Activated CD8-positive, alpha-beta memory T cell treated with anti-CD3 and anti-CD28 coated beads, Interleukin-2, amount 10 ng/mL, durations not matched to agents 7 days and 5 days (primary cell): ENCODE results near the gene DZIP1. TPM values are rescaled to one million over a fixed set of nuclear protein-coding genes. Genes with fewer than 3 reads are reported as not detected.
"Not testable (repeated sequence)": the region's sequence is repeated elsewhere in the genome, so short reads cannot be mapped to it uniquely, and the experiment has no call there.

Experiments used
- ATAC-seq: fragments of 150-1000 bp; cut with Tn5 transposase; one replicate; pipeline ENCODE4 v1.10.0; 2021; ENCODE audit warnings: moderate library complexity
- CTCF ChIA-PET: fragments of 350-600 bp; sonication (Branson Sonifier 250); formaldehyde crosslinking; loops from one replicate; lab custom pipeline; 2021; ENCODE audit warnings: antibody characterized with exemption; lab: Charles Lee
- DNase-seq: peaks from one replicate; pipeline ENCODE4 v3.0.0-alpha.2; 2020
- H3K27ac Mint-ChIP-seq: one replicate; pipeline ENCODE4 v1.8.0; 2021; ENCODE audit warnings: mild to moderate bottlenecking, mixed read lengths
- H3K27me3 Mint-ChIP-seq: one replicate; pipeline ENCODE4 v1.8.0; 2021; ENCODE audit warnings: mixed read lengths
- H3K36me3 Mint-ChIP-seq: one replicate; pipeline ENCODE4 v1.8.0; 2021; ENCODE audit warnings: mild to moderate bottlenecking, mixed read lengths
- H3K4me1 Mint-ChIP-seq: one replicate; pipeline ENCODE4 v1.8.0; 2021; ENCODE audit warnings: mixed read lengths
- H3K4me3 Mint-ChIP-seq: one replicate; pipeline ENCODE4 v1.8.0; 2021; ENCODE audit warnings: mild to moderate bottlenecking, moderate library complexity, mixed read lengths
- H3K9me3 Mint-ChIP-seq: one replicate; pipeline ENCODE4 v1.8.0; 2022; ENCODE audit warnings: low read depth, mixed read lengths
- total RNA-seq, 2 experiments: library from RNA; stranded (reverse); gene quantifications; one replicate each; pipeline ENCODE4 v1.2.3, GENCODE V29; 2021

Gene DZIP1, protein sequence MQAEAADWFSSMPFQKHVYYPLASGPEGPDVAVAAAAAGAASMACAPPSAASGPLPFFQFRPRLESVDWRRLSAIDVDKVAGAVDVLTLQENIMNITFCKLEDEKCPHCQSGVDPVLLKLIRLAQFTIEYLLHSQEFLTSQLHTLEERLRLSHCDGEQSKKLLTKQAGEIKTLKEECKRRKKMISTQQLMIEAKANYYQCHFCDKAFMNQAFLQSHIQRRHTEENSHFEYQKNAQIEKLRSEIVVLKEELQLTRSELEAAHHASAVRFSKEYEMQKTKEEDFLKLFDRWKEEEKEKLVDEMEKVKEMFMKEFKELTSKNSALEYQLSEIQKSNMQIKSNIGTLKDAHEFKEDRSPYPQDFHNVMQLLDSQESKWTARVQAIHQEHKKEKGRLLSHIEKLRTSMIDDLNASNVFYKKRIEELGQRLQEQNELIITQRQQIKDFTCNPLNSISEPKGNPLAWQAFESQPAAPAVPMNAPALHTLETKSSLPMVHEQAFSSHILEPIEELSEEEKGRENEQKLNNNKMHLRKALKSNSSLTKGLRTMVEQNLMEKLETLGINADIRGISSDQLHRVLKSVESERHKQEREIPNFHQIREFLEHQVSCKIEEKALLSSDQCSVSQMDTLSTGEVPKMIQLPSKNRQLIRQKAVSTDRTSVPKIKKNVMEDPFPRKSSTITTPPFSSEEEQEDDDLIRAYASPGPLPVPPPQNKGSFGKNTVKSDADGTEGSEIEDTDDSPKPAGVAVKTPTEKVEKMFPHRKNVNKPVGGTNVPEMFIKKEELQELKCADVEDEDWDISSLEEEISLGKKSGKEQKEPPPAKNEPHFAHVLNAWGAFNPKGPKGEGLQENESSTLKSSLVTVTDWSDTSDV
- 1 to 10 TPM in 1 of 2 experiments, under 1 TPM in 1; 0.26 to 1.3 TPM for total RNA-seq

DNA sequence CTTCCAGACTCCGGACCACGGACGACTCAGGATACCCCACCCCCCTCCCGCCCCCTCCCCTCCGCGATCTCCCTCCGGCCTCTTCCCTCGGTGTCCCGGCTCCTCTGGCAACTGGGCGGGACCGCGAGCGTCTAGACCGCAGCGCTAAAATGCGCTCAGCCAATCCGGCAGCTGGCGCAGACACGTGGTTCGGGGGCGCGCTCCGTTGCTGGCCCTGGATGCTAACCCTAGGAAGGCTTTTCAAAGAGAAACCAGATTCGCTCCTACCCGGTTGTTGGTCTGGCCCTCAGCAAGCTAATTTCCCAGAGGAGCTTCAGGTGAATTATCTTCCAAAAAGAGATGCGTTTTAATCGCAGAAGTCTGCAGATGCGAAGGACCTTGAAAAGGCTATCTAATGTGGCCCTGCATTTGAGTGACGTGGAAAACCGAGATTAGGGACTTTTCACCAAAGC lies at the start of gene DZIP1:
Gene DZIP1, minus strand, starts transcription at position 106 of the 452 bp plus-strand sequence. CDS start 2,677 bp downstream, outside the sequence.
- H3K9me3 Mint-ChIP-seq = no peaks in the 10 kb centered on the region
- H3K27me3 Mint-ChIP-seq = peaks cover 58% of the 10 kb centered on the region
- CTCF ChIA-PET = interaction anchor here (1.5 kb wide), 1 partner anchor 20 kb away, joined by 3 read pairs; no protein-coding TSS in a partner anchor
- H3K36me3 Mint-ChIP-seq = no peaks in the 10 kb centered on the region
- peak; percentile 55 for DNase-seq
- peaks cover 12% of the 10 kb centered on the region for H3K4me1 Mint-ChIP-seq
- H3K4me3 Mint-ChIP-seq = peak within 1 kb of the TSS; percentile 61
- no peak within 1 kb of the TSS for H3K27ac Mint-ChIP-seq
- peak; percentile 88 for ATAC-seq

DNA sequence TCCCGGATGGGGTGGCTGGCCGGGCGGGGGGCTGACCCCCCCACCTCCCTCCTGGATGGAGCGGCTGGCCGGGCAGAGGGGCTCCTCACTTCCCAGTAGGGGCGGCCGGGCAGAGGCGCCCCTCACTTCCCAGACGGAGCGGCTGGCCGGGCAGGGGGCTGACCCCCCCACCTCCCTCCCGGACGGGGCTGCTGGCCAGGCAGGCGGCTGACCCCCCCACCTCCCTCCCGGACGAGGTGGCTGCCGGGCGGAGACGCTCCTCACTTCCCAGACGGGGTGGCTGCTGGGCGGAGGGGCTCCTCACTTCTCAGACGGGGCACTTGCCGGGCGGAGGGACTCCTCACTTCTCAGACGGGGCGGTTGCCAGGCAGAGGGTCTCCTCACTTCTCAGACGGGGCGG lies 46.5 kb upstream of the DZIP1 start:
- H3K9me3 Mint-ChIP-seq, CTCF ChIA-PET, H3K4me3 Mint-ChIP-seq, H3K27ac Mint-ChIP-seq, ATAC-seq, H3K27me3 Mint-ChIP-seq, DNase-seq: not testable (repeated sequence)
- peaks cover 17% of the 10 kb centered on the region for H3K4me1 Mint-ChIP-seq
- H3K36me3 Mint-ChIP-seq = peaks cover 25% of the 10 kb centered on the region

DNA sequence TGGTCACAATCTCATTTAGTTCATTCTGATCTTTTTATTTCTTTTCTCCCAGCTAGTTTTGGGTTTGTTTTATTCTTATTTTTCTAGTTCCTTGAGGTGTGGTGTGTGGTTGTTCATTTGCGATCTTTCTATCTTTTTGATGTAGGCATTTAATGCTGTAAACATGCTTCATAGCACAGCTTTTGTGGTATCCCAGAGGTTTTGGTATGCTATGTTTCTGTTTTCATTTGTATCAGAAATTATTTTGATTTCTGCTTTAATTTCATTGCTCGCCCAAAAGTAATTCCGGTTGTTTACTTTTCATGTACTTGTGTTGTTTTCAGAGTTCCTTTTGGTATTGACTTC lies 45.0 kb upstream of the DZIP1 start:
- ATAC-seq = no peak
- no peak for DNase-seq
- peaks cover 17% of the 10 kb centered on the region for H3K4me1 Mint-ChIP-seq
- H3K9me3 Mint-ChIP-seq = peaks cover 6% of the 10 kb centered on the region
- peak overlapping the region; percentile 60 for H3K27ac Mint-ChIP-seq
- CTCF ChIA-PET = no interaction called here
- peaks cover 31% of the 10 kb centered on the region for H3K36me3 Mint-ChIP-seq
- no peak overlapping the region for H3K4me3 Mint-ChIP-seq
- no peaks in the 10 kb centered on the region for H3K27me3 Mint-ChIP-seq

DNA sequence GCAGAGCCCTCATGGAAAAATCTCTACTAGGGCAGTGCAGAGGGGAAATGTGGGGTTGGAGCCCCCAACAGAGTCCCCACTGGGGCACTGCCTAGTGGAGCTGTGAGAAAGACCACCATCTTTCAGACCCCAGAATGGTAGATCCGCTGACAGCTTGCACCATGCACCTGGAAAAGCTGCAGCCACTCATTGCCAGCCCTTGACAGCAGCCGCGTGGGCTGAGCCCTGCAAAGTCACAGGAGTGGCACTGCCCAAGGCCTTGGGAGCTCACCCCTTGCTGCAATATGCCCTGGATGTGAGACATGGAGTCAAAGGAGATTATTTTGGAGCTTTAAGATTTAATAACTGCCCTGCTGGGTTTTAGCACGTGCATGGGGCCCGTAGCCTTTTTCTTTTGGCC lies 40.5 kb upstream of the DZIP1 start:
- peaks cover 40% of the 10 kb centered on the region for H3K36me3 Mint-ChIP-seq
- ATAC-seq, H3K27ac Mint-ChIP-seq, H3K27me3 Mint-ChIP-seq, DNase-seq, H3K9me3 Mint-ChIP-seq, H3K4me3 Mint-ChIP-seq, CTCF ChIA-PET: not testable (repeated sequence)
- peaks cover 22% of the 10 kb centered on the region for H3K4me1 Mint-ChIP-seq

DNA sequence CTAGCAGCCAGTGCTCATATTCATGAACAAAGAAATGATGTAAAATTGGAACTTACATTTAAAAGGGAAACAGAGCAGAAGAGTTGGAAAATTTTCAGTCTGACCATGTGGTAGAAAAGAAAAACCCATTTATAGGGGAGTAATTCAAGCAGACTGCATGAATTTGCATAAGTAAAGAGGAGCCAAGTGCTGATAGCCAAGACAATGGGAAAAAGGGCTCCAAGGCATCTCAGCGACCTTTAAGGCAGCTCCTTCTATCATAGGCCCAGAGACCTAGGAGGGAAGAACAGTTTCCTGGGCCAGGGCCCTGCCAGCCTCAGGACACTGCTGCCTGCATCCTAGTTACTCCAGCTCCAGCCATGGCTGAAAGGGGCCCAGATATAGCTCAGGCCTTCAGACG lies 39.9 kb upstream of the DZIP1 start:
- Mint-ChIP-seq H3K4me3 (no peak overlapping the region), H3K9me3 (peaks cover 6% of the 10 kb centered on the region), H3K4me1 (peaks cover 22% of the 10 kb centered on the region), H3K27ac (no peak overlapping the region), H3K36me3 (peaks cover 41% of the 10 kb centered on the region), H3K27me3 (no peaks in the 10 kb centered on the region)
- DNase-seq = no peak
- no peak for ATAC-seq
- CTCF ChIA-PET = interaction anchor here (0.6 kb wide), 1 partner anchor 152 kb away, joined by 3 read pairs; no protein-coding TSS in a partner anchor

DNA sequence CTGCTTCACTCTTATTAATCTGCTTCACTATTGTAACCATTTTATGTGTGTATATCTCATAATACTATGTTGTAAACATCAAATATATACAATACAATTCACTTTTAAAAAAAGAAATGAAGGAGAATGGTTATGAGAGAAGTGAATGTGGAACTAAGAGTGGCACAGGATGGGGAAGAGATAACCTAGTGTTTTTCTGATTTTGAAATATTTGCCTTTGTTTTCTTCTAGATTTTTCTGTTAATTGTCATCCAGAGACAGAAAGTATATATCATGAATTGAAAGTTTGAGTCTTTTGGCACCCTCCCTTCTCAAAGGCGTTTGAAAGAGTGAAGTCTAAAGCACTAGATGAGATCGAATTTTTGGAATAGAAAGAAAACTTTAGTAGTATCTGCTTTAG lies 35.2 kb upstream of the DZIP1 start:
- Mint-ChIP-seq H3K27me3 (no peaks in the 10 kb centered on the region), H3K27ac (no peak overlapping the region), H3K9me3 (no peaks in the 10 kb centered on the region), H3K4me1 (peaks cover 36% of the 10 kb centered on the region), H3K4me3 (no peak overlapping the region), H3K36me3 (peaks cover 17% of the 10 kb centered on the region)
- ATAC-seq (no peak), DNase-seq (no peak)
- CTCF ChIA-PET = interaction anchor here (1.0 kb wide), 1 partner anchor 28 kb away, joined by 3 read pairs; no protein-coding TSS in a partner anchor

DNA sequence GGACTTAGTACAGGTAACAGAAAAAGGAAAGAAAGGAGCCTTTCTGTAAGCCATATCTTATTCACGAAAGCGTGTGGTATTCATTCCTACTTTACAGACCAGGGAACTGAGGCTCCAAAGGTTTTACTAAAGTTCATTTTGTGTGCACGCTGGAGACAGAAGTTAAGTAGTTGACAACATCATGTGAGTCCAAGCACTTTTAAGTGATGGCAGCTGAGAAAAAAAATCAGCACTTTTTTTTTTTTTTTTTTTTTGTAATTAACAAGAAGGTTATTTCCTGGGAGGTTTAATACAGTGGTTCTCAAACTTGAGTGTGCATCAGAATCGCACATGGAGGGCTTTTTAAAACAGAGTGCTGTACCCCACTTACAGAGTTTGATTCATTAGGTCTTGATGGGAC lies 34.5 kb upstream of the DZIP1 start:
- no peak for DNase-seq
- no peaks in the 10 kb centered on the region for H3K27me3 Mint-ChIP-seq
- H3K36me3 Mint-ChIP-seq = peaks cover 14% of the 10 kb centered on the region
- CTCF ChIA-PET = no interaction called here
- no peak for ATAC-seq
- peak overlapping the region; percentile 95 for H3K4me3 Mint-ChIP-seq
- H3K9me3 Mint-ChIP-seq = no peaks in the 10 kb centered on the region
- H3K4me1 Mint-ChIP-seq = peaks cover 37% of the 10 kb centered on the region
- peak overlapping the region; percentile 46 for H3K27ac Mint-ChIP-seq

DNA sequence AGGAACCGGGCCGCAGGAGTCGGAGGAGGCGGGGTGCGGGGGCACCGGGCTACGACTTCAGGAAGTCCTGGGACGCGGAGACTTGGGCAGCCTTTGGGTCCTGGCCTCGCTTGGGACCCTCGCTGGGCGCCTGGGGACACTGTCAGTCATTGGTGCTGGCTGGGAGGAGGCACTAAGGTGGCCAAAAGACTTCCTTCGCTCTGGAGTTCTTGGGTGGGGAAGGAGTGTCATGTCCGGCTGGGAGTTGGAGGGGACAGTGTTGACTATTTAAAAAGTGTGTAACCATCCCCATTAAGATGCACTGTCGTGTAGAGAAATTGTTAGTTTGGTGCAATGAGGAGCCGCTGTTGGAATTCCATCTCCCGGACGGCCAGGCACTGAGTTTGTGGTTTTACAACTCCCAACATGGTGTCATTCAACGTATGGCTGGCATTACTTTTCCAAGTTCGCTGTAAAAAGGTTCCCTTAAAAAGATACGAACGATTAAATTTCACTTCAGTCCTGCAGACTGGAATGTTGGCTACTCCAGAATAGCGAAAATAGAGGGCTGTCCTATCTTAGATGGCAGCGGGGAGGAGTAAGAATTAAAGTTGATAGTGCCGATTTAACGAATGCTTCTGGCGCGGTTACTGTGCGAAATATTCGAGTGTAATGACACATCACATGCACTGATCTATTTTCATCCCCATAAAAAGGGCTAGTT lies 33.2 kb upstream of the DZIP1 start:
- DNase-seq = no peak
- Mint-ChIP-seq H3K27me3 (no peaks in the 10 kb centered on the region), H3K9me3 (no peaks in the 10 kb centered on the region), H3K4me1 (peaks cover 38% of the 10 kb centered on the region), H3K4me3 (peak overlapping the region; percentile 95), H3K27ac (peak overlapping the region; percentile 81), H3K36me3 (peaks cover 15% of the 10 kb centered on the region)
- ATAC-seq = no peak
- CTCF ChIA-PET = interaction anchor here (1.6 kb wide), 1 partner anchor 17 kb away, joined by 5 read pairs; no protein-coding TSS in a partner anchor

DNA sequence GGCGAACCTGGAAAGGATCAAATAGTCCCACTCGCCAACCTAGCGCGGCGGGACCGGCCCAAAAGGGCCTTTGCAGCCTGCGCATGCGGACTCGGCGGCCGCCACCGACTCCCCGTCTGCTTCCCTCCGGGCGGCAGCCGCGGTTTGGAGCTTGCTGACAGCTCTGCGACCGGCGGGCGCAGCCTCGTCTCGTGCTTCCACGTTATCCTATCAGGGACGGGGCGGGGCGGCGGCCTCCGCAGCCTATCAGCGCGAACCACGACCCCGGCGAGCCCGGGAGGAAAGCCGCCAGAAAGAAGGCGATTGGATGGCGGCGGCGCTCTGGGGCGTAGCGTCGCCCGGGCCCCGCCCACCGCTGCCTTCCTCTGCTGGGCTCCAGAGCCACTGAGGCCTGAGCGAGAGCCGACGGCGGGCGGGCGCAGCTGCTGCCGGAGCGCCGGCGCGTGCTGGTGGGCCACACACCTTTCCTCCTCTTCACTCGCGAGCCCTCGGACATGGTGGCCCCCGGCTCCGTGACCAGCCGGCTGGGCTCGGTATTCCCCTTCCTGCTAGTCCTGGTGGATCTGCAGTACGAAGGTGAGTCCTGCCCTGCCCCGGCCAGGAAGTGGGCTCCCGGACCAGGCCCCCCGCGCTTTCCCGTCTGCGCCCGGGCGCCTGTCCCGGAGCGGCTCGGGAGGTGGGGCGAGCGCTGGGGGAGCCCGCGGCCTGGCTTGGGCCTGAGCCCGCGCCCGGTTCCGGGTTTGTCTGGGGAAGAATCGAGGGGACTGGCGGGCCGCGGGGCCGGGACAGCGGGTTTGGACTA lies 32.5 kb upstream of the DZIP1 start, which contains the start of gene DNAJC3:
Gene DNAJC3, plus strand, starts transcription at position 378 of the 802 bp plus-strand sequence. Its CDS starts 117 bp downstream, at position 495.
- peaks cover 13% of the 10 kb centered on the region for H3K36me3 Mint-ChIP-seq
- H3K27ac Mint-ChIP-seq = peak within 1 kb of the TSS; percentile 92
- peak; percentile 97 for ATAC-seq
- H3K4me3 Mint-ChIP-seq = peak within 1 kb of the TSS; percentile 95
- CTCF ChIA-PET = interaction anchor here (1.6 kb wide), 1 partner anchor 16 kb away, joined by 5 read pairs; no protein-coding TSS in a partner anchor
- H3K4me1 Mint-ChIP-seq = peaks cover 38% of the 10 kb centered on the region
- H3K9me3 Mint-ChIP-seq = peaks cover 1% of the 10 kb centered on the region
- no peaks in the 10 kb centered on the region for H3K27me3 Mint-ChIP-seq
- peak; percentile 98 for DNase-seq

DNA sequence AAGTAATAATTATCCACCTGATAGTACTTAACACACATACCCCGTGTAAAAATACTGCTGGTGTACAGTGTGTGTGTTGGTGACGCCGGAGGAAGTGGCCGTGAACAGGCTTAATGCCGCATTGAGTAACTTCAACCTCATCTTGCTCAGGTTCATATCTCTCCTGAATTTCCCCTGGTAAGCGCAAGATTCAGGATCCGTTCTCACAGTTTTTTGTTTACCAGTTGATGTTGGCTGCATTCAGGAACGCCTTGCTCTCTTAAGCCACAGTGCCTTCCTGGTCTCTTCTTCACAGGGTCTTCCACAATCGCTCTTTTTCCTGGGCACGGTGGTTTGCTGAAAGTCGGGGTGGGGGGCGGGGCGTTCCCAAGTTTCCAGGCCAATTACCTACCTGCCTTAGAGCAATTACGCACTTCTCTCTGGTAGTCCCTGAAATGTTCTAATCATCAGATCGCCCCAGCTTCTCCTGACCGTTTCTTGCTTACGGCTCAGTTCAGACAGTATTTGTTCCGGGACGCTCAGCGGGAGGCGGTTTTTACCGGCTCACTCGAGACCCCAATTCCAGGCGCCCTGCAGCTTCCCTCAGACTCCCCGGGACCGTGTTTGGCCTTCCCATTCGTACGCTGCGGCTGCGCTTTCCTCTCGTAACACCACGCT lies 31.7 kb upstream of the DZIP1 start:
- DNase-seq (peak; percentile 58), ATAC-seq (no peak)
- Mint-ChIP-seq H3K36me3 (peaks cover 10% of the 10 kb centered on the region), H3K4me3 (peak overlapping the region; percentile 95), H3K27ac (peak overlapping the region; percentile 92), H3K4me1 (peaks cover 35% of the 10 kb centered on the region), H3K9me3 (peaks cover 3% of the 10 kb centered on the region), H3K27me3 (no peaks in the 10 kb centered on the region)
- CTCF ChIA-PET = interaction anchor here (1.6 kb wide), 1 partner anchor 16 kb away, joined by 5 read pairs; no protein-coding TSS in a partner anchor

DNA sequence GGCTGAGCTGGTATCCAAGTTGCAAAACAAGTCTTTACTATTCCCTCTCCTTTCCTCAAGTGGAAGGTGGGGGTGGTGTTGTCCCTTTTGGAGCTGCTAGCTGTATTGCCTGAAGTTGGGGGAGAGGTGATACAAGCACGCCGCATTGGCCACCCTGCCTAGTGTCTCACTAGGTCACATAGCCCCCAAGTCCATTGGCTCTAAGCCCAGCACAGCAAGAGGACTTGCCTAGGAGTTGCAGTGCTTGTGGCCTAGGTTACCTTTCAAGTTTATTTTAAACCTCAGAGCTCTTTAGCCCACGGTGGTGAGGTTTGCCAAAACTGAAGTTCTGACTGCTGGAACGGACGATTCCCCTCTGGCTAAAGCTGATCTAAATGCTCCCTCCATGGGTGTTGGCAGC lies 27.1 kb upstream of the DZIP1 start:
- ATAC-seq = no peak
- Mint-ChIP-seq H3K36me3 (peaks cover 3% of the 10 kb centered on the region), H3K27ac (no peak overlapping the region), H3K4me3 (no peak overlapping the region), H3K9me3 (peaks cover 6% of the 10 kb centered on the region), H3K27me3 (peaks cover 26% of the 10 kb centered on the region), H3K4me1 (peaks cover 17% of the 10 kb centered on the region)
- no peak for DNase-seq
- CTCF ChIA-PET = interaction anchor here (2.2 kb wide), 1 partner anchor 11 kb away, joined by 8 read pairs; no protein-coding TSS in a partner anchor
